ENCODE measurements around the gene SASH3.

- no peak for TF ChIP-seq CTCF (IDR thresholded peaks at IDR 0.05; ENCODE audit: borderline replicate concordance, extremely low read depth, low read length, poor library complexity, severe bottlenecking)
- TF ChIP-seq EZH2 (IDR thresholded peaks at IDR 0.05; ENCODE audit: borderline replicate concordance, low read depth, low read length, severe bottlenecking): no peak
These were observed 46.9 kb upstream of the SASH3 start for GRCh38 chrX:129732857-129733256.

Data from DND-41 (cell line).